HG02885 (cell line): ENCODE measurements around the gene TPD52L1.
"Not testable (repeated sequence)": the region's sequence is repeated elsewhere in the genome, so short reads cannot be mapped to it uniquely, and the experiment has no call there.

ENCODE experiments used
- ATAC-seq: cut with Tn5 transposase; IDR thresholded peaks from one replicate; pipeline ENCODE4 v1.9.1; 2021; ENCODE audit warnings: mild to moderate bottlenecking; ENCODE audit not compliant: unreplicated experiment, poor library complexity

TPD52L1 gene

GRCh38 chr6:125138083-125138482 lies 15.5 kb upstream of the TPD52L1 start:
- ATAC-seq: no peak

GRCh38 chr6:125140808-125141207 lies 12.8 kb upstream of the TPD52L1 start:
- no peak for ATAC-seq

GRCh38 chr6:125142618-125143017 lies 11.0 kb upstream of the TPD52L1 start:
- no peak for ATAC-seq

DNA sequence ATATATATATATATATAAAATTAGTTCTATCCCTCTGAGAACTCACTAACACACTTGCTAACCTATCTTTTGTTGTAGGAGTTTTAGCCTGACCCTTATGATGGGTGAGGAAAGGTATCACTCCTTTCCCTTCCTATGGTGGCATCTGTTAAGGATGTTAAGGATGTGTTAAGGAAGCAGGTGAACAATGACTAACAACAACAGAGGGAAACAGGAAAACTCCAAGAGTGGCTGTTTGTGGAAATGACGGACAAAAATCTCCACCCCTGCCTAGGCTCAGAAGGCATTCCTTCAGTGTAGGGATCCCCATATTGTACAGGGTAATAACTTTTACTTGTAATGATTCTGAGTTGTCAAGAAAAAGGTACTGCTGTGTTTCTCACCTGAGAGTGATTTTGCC lies 8.8 kb upstream of the TPD52L1 start:
- no peak for ATAC-seq

DNA sequence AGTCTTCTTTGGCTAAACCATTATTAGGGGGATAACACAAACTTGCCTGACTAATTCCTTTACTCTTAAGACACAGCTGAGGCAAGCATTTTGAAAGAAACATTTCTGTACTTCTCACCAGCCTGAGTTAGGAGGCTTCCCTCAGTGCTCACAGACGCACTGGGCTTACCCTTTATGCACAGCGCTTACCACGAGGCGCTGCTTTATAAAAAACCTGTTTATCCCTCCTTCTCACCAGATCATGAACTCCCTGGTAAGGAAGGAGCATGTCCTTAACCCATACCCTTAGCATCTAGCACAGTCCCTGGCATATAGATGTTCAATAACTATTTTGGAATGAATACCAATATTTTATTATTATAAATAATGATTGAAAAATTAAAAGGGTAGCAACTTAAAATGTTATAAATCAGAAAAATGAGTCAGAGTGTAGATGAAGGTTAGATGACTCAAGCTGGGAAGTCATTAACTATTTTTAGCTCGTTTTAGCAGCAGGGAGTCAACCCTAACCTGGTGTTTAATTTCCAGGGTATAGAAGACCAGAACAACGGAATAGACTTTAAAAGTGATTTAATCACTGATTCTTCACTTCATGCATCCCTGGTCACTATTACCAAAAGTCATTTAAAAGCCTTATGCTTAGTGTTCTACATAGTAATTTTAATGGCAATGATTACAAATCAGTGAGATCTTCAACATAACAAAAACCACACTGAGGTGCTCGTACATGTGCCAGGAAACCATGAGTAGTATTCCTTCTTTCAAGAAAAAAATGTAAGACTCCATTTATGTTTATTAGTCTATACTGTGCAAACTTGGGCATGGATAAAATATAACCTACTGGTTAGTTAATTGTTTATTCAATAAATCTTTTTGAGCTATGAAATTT lies 4.1 kb upstream of the TPD52L1 start:
- no peak for ATAC-seq

- ATAC-seq: no peak
Measured at GRCh38 chr6:125151700-125152099, 1.9 kb upstream of the TPD52L1 start.

DNA sequence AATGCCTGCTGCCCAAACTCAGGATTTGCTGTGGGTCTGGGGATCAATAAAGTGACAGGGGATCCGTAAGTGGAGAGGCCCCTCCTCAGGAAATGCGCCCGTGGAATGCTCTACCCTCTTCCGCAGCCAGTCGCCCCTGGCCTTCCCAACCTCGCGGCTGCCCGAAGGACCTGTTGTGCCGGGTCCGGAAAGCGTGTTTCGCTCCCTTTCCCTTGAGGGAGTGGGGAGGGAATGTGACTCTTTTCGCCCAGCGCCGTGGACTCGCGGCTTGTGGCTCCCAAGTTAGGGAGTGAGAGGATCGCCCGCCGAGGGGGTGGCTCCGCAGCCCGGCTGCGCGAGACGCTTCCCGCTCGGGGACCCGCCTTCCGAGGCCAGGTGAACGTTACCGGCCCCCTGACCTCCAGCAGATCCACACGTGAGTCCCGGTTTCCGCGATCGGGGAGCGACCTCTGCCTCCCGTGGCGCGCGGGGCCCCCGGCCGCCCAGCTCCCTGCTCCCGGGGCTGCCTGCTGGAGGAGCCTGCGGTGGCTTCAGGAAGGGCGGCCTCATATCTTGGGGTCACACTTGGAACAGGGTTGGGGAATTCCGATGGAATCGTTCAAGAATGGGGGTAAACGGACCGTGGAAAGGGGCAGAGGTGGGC lies 666 bp downstream of the TPD52L1 start:
- no peak for ATAC-seq

GRCh38 chr6:125154761-125155135 lies 1.2 kb downstream of the TPD52L1 start:
- peak; percentile 30 for ATAC-seq

DNA sequence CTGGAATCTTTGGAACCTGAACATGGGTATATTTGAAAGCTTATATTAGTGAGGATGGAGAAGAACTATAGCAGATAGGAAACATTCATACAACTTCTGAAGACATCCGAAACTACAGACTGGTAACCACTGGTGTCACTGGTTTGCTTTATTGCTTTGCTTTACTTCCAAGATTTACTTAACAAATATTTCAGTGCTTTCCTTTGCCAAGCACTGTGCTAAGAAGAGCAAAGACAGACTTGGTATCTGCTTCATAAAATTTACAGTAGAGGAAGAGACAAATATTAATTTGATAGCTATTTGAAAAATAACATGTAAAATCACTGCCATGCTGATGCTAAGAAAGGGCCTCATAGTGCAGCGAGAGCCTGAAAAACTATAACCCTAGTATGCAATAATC lies 1.8 kb downstream of the TPD52L1 start:
- ATAC-seq: no peak

DNA sequence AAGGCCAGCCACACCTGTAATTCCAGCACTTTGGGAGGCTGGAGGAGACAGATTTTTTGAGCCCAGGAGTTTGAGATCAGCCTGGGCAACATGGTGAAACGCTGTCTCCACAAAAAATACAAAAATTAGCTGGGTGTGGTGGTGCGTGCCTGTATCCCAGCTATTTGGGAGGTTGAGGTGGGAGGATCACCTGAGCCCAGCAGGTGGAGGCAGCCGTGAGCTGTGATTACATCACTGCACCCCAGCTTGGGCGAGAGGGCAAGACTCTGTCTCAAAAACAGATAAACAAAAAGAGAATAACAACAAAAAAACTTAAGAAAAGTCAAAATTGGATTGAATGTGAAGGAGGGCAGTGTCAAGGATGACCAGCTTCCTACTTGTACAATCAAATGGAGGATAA lies 2.9 kb downstream of the TPD52L1 start:
- ATAC-seq: no peak

DNA sequence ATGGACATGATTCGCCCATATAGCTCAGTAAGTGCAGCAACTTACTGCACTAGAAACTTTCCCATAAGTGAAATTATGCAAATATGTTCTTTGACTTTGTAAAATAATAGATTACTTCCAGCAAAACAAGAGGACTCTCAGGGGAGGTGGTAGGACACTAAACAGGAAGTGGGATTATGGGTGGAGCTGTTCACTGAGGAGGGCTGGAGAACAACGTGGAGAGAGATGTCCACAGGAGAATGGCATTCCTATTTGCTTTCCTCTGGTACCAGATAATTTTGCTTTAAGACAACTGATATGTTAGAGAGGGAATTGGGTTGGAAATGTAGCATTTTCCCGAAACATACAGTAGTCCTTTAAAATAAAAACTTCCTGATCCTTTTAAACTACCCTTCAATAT lies 3.7 kb downstream of the TPD52L1 start:
- no peak for ATAC-seq

- ATAC-seq: no peak
Measured at GRCh38 chr6:125157725-125158124, 4.2 kb downstream of the TPD52L1 start.

DNA sequence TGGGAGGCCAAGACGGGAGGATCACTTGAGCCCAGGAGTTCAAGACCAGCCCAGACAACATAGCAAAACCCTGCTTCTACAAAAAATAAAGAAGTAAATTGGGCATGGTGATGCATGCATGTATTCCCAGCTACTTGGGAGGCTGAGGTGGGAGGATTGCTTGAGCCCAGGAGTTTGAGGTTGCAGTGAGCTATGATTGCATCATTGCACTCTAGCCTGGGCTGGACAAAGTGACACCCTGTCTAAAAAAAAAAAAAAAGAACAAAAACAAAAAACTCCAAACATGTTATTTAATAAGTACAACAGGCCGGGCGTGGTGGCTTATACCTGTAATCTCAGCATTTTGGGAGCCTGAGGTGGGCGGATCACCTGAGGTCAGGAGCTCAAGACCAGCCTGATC lies 9.8 kb downstream of the TPD52L1 start:
- not testable (repeated sequence) for ATAC-seq

- ATAC-seq: no peak
Measured at GRCh38 chr6:125163811-125164210, 10.2 kb downstream of the TPD52L1 start.

DNA sequence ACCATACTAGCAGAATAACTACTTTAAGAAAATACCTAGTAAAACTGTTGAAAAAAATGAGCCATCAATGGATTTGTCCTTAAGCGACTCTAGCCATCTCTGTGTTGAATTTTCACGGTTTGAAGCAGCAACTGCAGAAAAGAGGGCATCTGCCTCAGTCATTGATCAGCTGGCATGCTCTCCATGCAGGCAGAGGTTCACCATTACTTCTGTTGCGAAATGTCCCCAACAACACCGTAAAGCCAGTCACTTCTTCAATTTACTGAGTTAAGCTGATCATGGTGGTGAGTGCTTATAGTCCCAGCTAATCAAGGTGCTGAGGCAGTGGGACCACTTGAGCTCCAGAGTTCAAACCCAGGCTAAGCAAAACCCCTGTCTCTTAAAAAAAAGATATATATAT lies 11.1 kb downstream of the TPD52L1 start:
- ATAC-seq: no peak

DNA sequence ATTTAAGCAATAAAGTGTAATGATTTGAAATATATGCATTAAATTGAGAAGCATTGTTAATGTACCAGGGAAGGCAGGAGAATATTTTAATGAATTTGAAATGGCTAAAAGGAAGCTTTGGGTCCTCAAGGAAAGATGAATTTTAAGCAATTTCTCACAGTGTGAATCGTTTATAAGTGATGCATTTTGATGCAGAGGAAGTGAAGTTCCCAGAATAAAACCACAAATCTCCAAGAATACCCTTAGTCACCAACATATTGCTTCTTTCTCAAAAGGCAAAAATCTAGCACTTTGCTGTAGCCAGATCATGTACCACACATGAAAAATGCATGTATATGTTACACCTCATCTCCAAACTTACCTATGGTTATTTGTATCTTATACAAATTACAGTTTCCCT lies 11.7 kb downstream of the TPD52L1 start:
- no peak for ATAC-seq

- no peak for ATAC-seq
Measured at GRCh38 chr6:125165776-125166175, 12.2 kb downstream of the TPD52L1 start.

- ATAC-seq: no peak
Measured at GRCh38 chr6:125166711-125167110, 13.1 kb downstream of the TPD52L1 start.

DNA sequence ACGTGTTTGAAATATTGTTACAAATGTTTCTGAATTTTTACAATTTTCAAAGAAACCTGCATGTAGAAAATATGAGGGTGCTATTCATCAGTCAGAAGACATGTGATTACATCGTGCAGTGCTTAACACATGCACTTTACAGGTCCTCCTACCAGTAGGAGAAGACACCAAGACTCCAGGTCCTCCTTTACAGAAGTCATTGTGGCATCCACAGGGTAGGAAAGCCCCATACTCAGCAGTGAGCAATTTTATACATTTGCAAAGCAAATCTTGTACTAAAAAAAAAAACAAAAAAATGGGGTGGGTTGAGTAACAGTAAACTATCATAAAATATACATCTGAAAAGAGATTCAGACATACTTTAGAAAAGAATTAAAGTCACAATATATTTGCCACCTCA lies 14.0 kb downstream of the TPD52L1 start:
- ATAC-seq: no peak

GRCh38 chr6:125169058-125169457 lies 15.5 kb downstream of the TPD52L1 start:
- ATAC-seq: no peak

DNA sequence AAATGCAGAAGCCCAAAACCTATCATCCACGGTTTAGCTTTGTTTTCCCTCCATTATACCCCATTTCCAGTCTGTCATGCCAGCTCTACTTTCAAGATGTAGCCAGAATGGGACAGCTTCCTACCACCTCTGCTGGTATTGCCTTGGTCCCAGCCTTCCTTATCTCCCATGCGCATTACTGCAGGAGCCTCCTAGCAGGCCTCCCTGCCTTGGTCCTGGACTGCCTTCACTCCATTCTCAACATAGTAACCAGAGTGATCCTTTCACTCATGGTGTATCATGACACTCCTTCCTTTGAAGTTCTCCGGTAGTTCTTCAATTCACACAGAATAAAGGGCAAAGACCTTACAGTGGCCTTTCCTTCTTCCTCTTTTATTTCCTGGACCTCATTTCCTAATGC lies 15.9 kb downstream of the TPD52L1 start:
- no peak for ATAC-seq

GRCh38 chr6:125170376-125170775 lies 16.8 kb downstream of the TPD52L1 start:
- no peak for ATAC-seq
